HepG2 (cell line): ENCODE measurements around the gene SPOPL. TPM values are rescaled to one million over a fixed set of nuclear protein-coding genes. Genes with fewer than 3 reads are reported as not detected.

Source experiments
- ATAC-seq: fragments of 200-7000 bp; cut with Tn5 transposase; 3 replicates; pipeline ENCODE4 v1.9.1; 2020; ENCODE audit warnings: mild to moderate bottlenecking, moderate library complexity
- BruUV-seq: library from RNA; stranded (reverse); fragments of 400-500 nt; replicated peaks from 2 replicates; lab custom pipeline; 2021; lab: Mats Ljungman, UMichigan
- CTCF ChIA-PET: fragments of 300-600 bp; formaldehyde crosslinking; extraction: SDS; loops from one replicate; lab custom pipeline; 2021; ENCODE audit warnings: low total read pairs, inconsistent platforms, low intra/inter-chr PET ratio; lab: Yijun Ruan, JAX
- POLR2A ChIA-PET: fragments of 350-600 bp; sonication (Branson Sonifier 250); formaldehyde crosslinking; loops from one replicate; lab custom pipeline; 2020; ENCODE audit warnings: antibody characterized with exemption, inconsistent platforms; lab: Yijun Ruan, JAX
- DNase-seq: peaks from one replicate; pipeline ENCODE4 v3.0.0-alpha.2; 2015; ENCODE audit warnings: low spot score
- FAIRE-seq: peaks from 3 replicates; lab custom pipeline; 2011; peaks lifted over from hg19 to GRCh38; lab: Jason Lieb, UNC
- H2AFZ ChIP-seq: one replicate; pipeline ENCODE4 v1.6.1; 2011; ENCODE audit warnings: low read length, inconsistent platforms
- H3K27ac ChIP-seq: fragments of 300-600 bp; 3 replicates; pipeline ENCODE4 v1.8.0; 2011; ENCODE audit warnings: mixed run types, mild to moderate bottlenecking, mixed read lengths, low read length, inconsistent platforms; ENCODE audit not compliant: insufficient read depth; ENCODE audit errors: extremely low read length
- H3K27me3 ChIP-seq, 2 experiments: fragments of 200-600 bp in 1 of 2; 2 replicates in 1 of 2; 3 replicates in 1 of 2; pipeline versions ENCODE4 v1.6.0 to v1.8.0; 2011; ENCODE audit warnings: low read length in 2 of 2, mild to moderate bottlenecking in 2 of 2, moderate library complexity in 2 of 2, inconsistent platforms in 1 of 2; ENCODE audit not compliant: insufficient read depth in 2 of 2, control insufficient read depth in 1 of 2
- H3K36me3 ChIP-seq, 2 experiments: fragments of 200-600 bp in 1 of 2; replicated peaks in 1 of 2; 2 replicates in 1 of 2; 3 replicates in 1 of 2; pipeline versions ENCODE4 v1.5.1 to v1.8.0; 2011; ENCODE audit warnings: low read length in 2 of 2, inconsistent platforms in 1 of 2; ENCODE audit not compliant: insufficient read depth in 2 of 2, control insufficient read depth in 1 of 2
- H3K4me1 ChIP-seq: 2 replicates; pipeline ENCODE4 v1.5.1; 2012; ENCODE audit warnings: low read length, inconsistent platforms; ENCODE audit not compliant: insufficient read depth
- H3K4me2 ChIP-seq: 2 replicates; pipeline ENCODE4 v1.6.0; 2011; ENCODE audit warnings: low read depth, low read length, inconsistent platforms
- H3K4me3 ChIP-seq, 3 experiments: fragments of 200-600 bp in 1 of 3; sonication (generic), shearing (Covaris generic) in 1 of 3; replicated peaks in 1 of 3; 2 replicates each; pipeline ENCODE4 v1.5.1; 2011 to 2016; ENCODE audit warnings: low read length in 3 of 3, inconsistent platforms in 2 of 3, low read depth in 2 of 3, mild to moderate bottlenecking in 2 of 3, control low read depth in 1 of 3, mixed read lengths in 1 of 3; ENCODE audit not compliant: insufficient read depth in 1 of 3
- H3K79me2 ChIP-seq: one replicate; pipeline ENCODE4 v1.6.1; 2011; ENCODE audit warnings: low read length, inconsistent platforms; ENCODE audit not compliant: insufficient read depth
- H3K9ac ChIP-seq: 2 replicates; pipeline ENCODE4 v1.6.0; 2011; ENCODE audit warnings: mild to moderate bottlenecking, low read depth, low read length, inconsistent platforms; ENCODE audit not compliant: insufficient read depth
- H3K9me3 ChIP-seq: 2 replicates; pipeline ENCODE4 v1.5.1; 2012; ENCODE audit warnings: mild to moderate bottlenecking, low read length
- H4K20me1 ChIP-seq: 2 replicates; pipeline ENCODE4 v1.6.0; 2011; ENCODE audit warnings: inconsistent platforms, mild to moderate bottlenecking, low read length, moderate library complexity; ENCODE audit not compliant: insufficient read depth
- BHLHE40 ChIP-seq: IDR thresholded peaks from 2 replicates; pipeline ENCODE4 v1.6.1; 2011; ENCODE audit warnings: low read length, improper control_type of control experiment
- FOXC1 ChIP-seq: sonication (generic); formaldehyde crosslinking; IDR thresholded peaks from 2 replicates; pipeline ENCODE4 v1.8.0; 2022; ENCODE audit warnings: mild to moderate bottlenecking, missing genetic modification reagents, borderline replicate concordance
- FOXK1 ChIP-seq: sonication (generic); formaldehyde crosslinking; IDR thresholded peaks from 2 replicates; pipeline ENCODE4 v1.4.0; 2020; ENCODE audit warnings: low read depth, missing genetic modification reagents, borderline replicate concordance
- KLF12 ChIP-seq: sonication (generic); formaldehyde crosslinking; IDR thresholded peaks from 2 replicates; pipeline ENCODE4 v1.4.0; 2020; ENCODE audit warnings: missing genetic modification reagents, borderline replicate concordance
- MZF1 ChIP-seq: sonication (generic); formaldehyde crosslinking; IDR thresholded peaks from 2 replicates; pipeline ENCODE4 v1.8.1; 2023; ENCODE audit warnings: mild to moderate bottlenecking, missing genetic modification reagents, borderline replicate concordance
- PAX8 ChIP-seq: sonication (generic); formaldehyde crosslinking; IDR thresholded peaks from 2 replicates; pipeline ENCODE4 v1.8.0; 2022; ENCODE audit warnings: mild to moderate bottlenecking, missing genetic modification reagents, borderline replicate concordance
- RXRB ChIP-seq: IDR thresholded peaks from 2 replicates; pipeline ENCODE4 v1.6.1; 2016; ENCODE audit warnings: borderline replicate concordance, missing genetic modification reagents, missing compliant biosample characterization
- SMARCE1 ChIP-seq: fragments of 450-650 bp; IDR thresholded peaks from 2 replicates; pipeline ENCODE4 v1.6.1; 2017; ENCODE audit warnings: borderline replicate concordance
- TARDBP ChIP-seq: sonication (generic); formaldehyde crosslinking; IDR thresholded peaks from 2 replicates; pipeline ENCODE4 v1.8.0; 2022; ENCODE audit warnings: mild to moderate bottlenecking, missing genetic modification reagents
- USF2 ChIP-seq, 2 experiments: sonication (generic) in 1 of 2; formaldehyde crosslinking in 1 of 2; IDR thresholded peaks; 2 replicates each; pipeline versions ENCODE4 v1.5.1 to v1.6.1; 2011 to 2020; ENCODE audit warnings: borderline replicate concordance in 1 of 2, low read depth in 1 of 2, low read length in 1 of 2, mild to moderate bottlenecking in 1 of 2, missing genetic modification reagents in 1 of 2, moderate library complexity in 1 of 2
- ZHX2 ChIP-seq, 2 experiments: sonication (generic) in 1 of 2; formaldehyde crosslinking in 1 of 2; IDR thresholded peaks; 2 replicates each; pipeline versions ENCODE4 v1.6.1 to v1.9.0; 2014 to 2022; ENCODE audit warnings: antibody characterized with exemption in 1 of 2, borderline replicate concordance in 1 of 2, inconsistent platforms in 1 of 2, low read depth in 1 of 2, missing genetic modification reagents in 1 of 2
- WGBS: methylation state at CpG from one replicate; pipeline ENCODE4 v1.1.6; 2017; ENCODE audit warnings: low lambda C conversion rate; 5-methylcytosine and 5-hydroxymethylcytosine counted together
- in situ Hi-C: cut with HindIII; loops from 2 replicates; pipeline ENCODE4 v1.10.0; 2017; ENCODE audit warnings: low pct_unique_long_range_greater_than_20kb; ENCODE audit not compliant: extremely low pct_ligation_motif_present
- intact Hi-C: fragments of 100-400 bp; cut with micrococcal nuclease; formaldehyde crosslinking; loops from one replicate; pipeline ENCODE4 v1.10.0; 2022; ENCODE audit not compliant: unreplicated experiment
- polyA plus RNA-seq, 8 experiments: library from polyadenylated mRNA; depleted of rRNA in 3 of 8; stranded (reverse) in 7 of 8; unstranded in 1 of 8; fragments of >200 nt; fragmentation: Illumina TruSeq in 4 of 8; extraction: Trizol in 4 of 8; gene quantifications; 2 replicates each; pipeline versions ENCODE4 v1.2.1 to v1.2.3, GENCODE V29; 2011 to 2016; ENCODE audit warnings: low read depth in 4 of 8, missing spikeins in 1 of 8, mixed read lengths in 1 of 8; ENCODE audit not compliant: insufficient read depth in 1 of 8
- total RNA-seq, 5 experiments: library from RNA; depleted of rRNA; stranded (reverse); fragments of >200 nt; fragmentation: Illumina TruSeq; extraction: Trizol; gene quantifications; 2 replicates each; pipeline ENCODE4 v1.2.3, GENCODE V29; 2016; ENCODE audit warnings: low read depth in 1 of 5
- TF ChIP-seq, protein P1 (sequence below): sonication (generic); formaldehyde crosslinking; IDR thresholded peaks from 2 replicates; pipeline ENCODE4 v1.5.0; 2020; ENCODE audit warnings: missing genetic modification reagents
- TF ChIP-seq, protein P2 (sequence below): sonication (generic); formaldehyde crosslinking; IDR thresholded peaks from 2 replicates; pipeline ENCODE4 v1.4.0; 2020; ENCODE audit warnings: missing genetic modification reagents

The SPOPL gene
- total and polyA plus RNA-seq, 2 of the 13 experiments (the other 11 are each of a cell fraction or from before 2014, with no cell fraction given) = 12.6 to 51.6 TPM

- Histone ChIP-seq H3K9ac (no peak overlapping the region), H3K27me3 (no peaks in the 10 kb centered on the region; a peak in 2 of 5 replicates), H3K9me3 (no peaks in the 10 kb centered on the region), H3K4me2 (no peak overlapping the region), H2AFZ (no peak overlapping the region), H3K27ac (no peak overlapping the region), H3K4me1 (peaks cover 14% of the 10 kb centered on the region), H4K20me1 (no peaks in the 10 kb centered on the region), H3K4me3 (no peak overlapping the region), H3K36me3 (no peaks in the 10 kb centered on the region), H3K79me2 (no peaks in the 10 kb centered on the region)
- CTCF ChIA-PET = no interaction called here
- DNase-seq = no peak
- ATAC-seq = no peak
- BruUV-seq = no TSS peak
- POLR2A ChIA-PET = no interaction called here
- in situ Hi-C loops = no loop called here
- FAIRE-seq = no peak
- 60% methylated on average over 3 of the region's 3 CpGs for WGBS
- intact Hi-C loops = no loop called here
- no peak for TF ChIP-seq RXRB (CRISPR knock-in tag)
- no peak for TF ChIP-seq BHLHE40
- no peak for TF ChIP-seq FOXC1
- TF ChIP-seq SMARCE1 = no peak
- no peak for TF ChIP-seq USF2 (IDR thresholded peaks at IDR 0.05; ENCODE audit: low read depth, low read length)
- no peak for TF ChIP-seq USF2 (CRISPR knock-in tag; IDR thresholded peaks at IDR 0.05; ENCODE audit: borderline replicate concordance)
- TF ChIP-seq, protein P1, sequence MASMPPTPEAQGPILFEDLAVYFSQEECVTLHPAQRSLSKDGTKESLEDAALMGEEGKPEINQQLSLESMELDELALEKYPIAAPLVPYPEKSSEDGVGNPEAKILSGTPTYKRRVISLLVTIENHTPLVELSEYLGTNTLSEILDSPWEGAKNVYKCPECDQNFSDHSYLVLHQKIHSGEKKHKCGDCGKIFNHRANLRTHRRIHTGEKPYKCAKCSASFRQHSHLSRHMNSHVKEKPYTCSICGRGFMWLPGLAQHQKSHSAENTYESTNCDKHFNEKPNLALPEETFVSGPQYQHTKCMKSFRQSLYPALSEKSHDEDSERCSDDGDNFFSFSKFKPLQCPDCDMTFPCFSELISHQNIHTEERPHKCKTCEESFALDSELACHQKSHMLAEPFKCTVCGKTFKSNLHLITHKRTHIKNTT (CRISPR knock-in tag) = no peak
- no peak for TF ChIP-seq ZHX2 (IDR thresholded peaks at IDR 0.05; ENCODE audit: low read depth)
- TF ChIP-seq ZHX2 (CRISPR knock-in tag; IDR thresholded peaks at IDR 0.05; ENCODE audit: borderline replicate concordance) = no peak
- TF ChIP-seq TARDBP (CRISPR knock-in tag) = no peak
- TF ChIP-seq, protein P2, sequence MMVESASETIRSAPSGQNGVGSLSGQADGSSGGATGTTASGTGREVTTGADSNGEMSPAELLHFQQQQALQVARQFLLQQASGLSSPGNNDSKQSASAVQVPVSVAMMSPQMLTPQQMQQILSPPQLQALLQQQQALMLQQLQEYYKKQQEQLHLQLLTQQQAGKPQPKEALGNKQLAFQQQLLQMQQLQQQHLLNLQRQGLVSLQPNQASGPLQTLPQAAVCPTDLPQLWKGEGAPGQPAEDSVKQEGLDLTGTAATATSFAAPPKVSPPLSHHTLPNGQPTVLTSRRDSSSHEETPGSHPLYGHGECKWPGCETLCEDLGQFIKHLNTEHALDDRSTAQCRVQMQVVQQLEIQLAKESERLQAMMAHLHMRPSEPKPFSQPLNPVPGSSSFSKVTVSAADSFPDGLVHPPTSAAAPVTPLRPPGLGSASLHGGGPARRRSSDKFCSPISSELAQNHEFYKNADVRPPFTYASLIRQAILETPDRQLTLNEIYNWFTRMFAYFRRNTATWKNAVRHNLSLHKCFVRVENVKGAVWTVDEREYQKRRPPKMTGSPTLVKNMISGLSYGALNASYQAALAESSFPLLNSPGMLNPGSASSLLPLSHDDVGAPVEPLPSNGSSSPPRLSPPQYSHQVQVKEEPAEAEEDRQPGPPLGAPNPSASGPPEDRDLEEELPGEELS (CRISPR knock-in tag) = no peak
- no peak for TF ChIP-seq KLF12 (CRISPR knock-in tag)
- TF ChIP-seq MZF1 (CRISPR knock-in tag) = no peak
- no peak for TF ChIP-seq FOXK1 (CRISPR knock-in tag)
- TF ChIP-seq PAX8 (CRISPR knock-in tag) = no peak
These were observed 117.4 kb downstream of the SPOPL start for GRCh38 chr2:138618971-138619370.
